Calu3 (cell line): ENCODE results near the gene DLGAP1. TPM values are rescaled to one million over a fixed set of nuclear protein-coding genes. Genes with fewer than 3 reads are reported as not detected.

Experiments
- BruUV-seq: library from RNA; stranded (reverse); fragments of 400-500 nt; replicated peaks from 2 replicates; lab custom pipeline; 2021; lab: Mats Ljungman, UMichigan
- CTCF ChIA-PET: fragments of 300-600 bp; sonication (Branson Sonifier 250); formaldehyde crosslinking; loops from one replicate; lab custom pipeline; 2022; ENCODE audit warnings: antibody characterized with exemption; lab: Charles Lee
- DNase-seq: peaks from one replicate; pipeline ENCODE4 v3.0.0; 2022
- H3K27ac Mint-ChIP-seq: one replicate; pipeline ENCODE4 v1.8.0; 2022; ENCODE audit warnings: mixed read lengths; ENCODE audit not compliant: unreplicated experiment
- H3K27me3 Mint-ChIP-seq: one replicate; pipeline ENCODE4 v1.8.0; 2022; ENCODE audit warnings: mixed read lengths; ENCODE audit not compliant: unreplicated experiment
- H3K36me3 Mint-ChIP-seq: one replicate; pipeline ENCODE4 v1.8.0; 2022; ENCODE audit warnings: mild to moderate bottlenecking, moderate library complexity, mixed read lengths; ENCODE audit not compliant: insufficient read depth, unreplicated experiment
- H3K4me1 Mint-ChIP-seq: one replicate; pipeline ENCODE4 v1.8.0; 2022; ENCODE audit warnings: mild to moderate bottlenecking, low read depth, mixed read lengths; ENCODE audit not compliant: unreplicated experiment
- H3K4me3 Mint-ChIP-seq: one replicate; pipeline ENCODE4 v1.8.0; 2022; ENCODE audit warnings: mild to moderate bottlenecking, low read depth, moderate library complexity, mixed read lengths; ENCODE audit not compliant: unreplicated experiment
- H3K9me3 Mint-ChIP-seq: one replicate; pipeline ENCODE4 v1.8.0; 2022; ENCODE audit warnings: low read depth, mixed read lengths; ENCODE audit not compliant: unreplicated experiment
- CTCF ChIP-seq: fragments of 200-600 bp; IDR thresholded peaks from one replicate; pipeline ENCODE4 v1.8.0; 2022; ENCODE audit warnings: antibody characterized with exemption; ENCODE audit not compliant: unreplicated experiment
- intact Hi-C: fragments of 100-400 bp; cut with micrococcal nuclease; formaldehyde crosslinking; loops from one replicate; pipeline ENCODE4 v1.10.0; 2022; ENCODE audit not compliant: unreplicated experiment
- total RNA-seq: library from RNA; stranded (reverse); gene quantifications from 2 replicates; pipeline ENCODE4 v1.2.3, GENCODE V29; 2022

The DLGAP1 gene
- total RNA-seq, 1 experiment from 2014 or later, result 9.0 TPM

- Mint-ChIP-seq H3K9me3 (no peaks in the 10 kb centered on the region), H3K36me3 (no peaks in the 10 kb centered on the region), H3K27me3 (no peaks in the 10 kb centered on the region), H3K27ac (no peak overlapping the region), H3K4me3 (no peak overlapping the region), H3K4me1 (peaks cover 25% of the 10 kb centered on the region)
- no peak for TF ChIP-seq CTCF
- intact Hi-C loops, result no loop called here
- CTCF ChIA-PET, result interaction anchor here (1.6 kb wide), 1 partner anchor 181 kb away, joined by 3 read pairs; no protein-coding TSS in a partner anchor
- BruUV-seq, result no TSS peak
- no peak for DNase-seq
Measured at GRCh38 chr18:3689091-3689490, 766.0 kb downstream of the DLGAP1 start.

- H3K4me1 Mint-ChIP-seq, result peaks cover 28% of the 10 kb centered on the region
- intact Hi-C loops, result no loop called here
- BruUV-seq, result no TSS peak
- DNase-seq, result peak; percentile 55
- no peak overlapping the region for H3K27ac Mint-ChIP-seq
- no peaks in the 10 kb centered on the region for H3K9me3 Mint-ChIP-seq
- CTCF ChIA-PET, result interaction anchor here (0.6 to 1.6 kb wide), 2 partner anchors 181 to 308 kb away, joined by 3 to 7 read pairs; no protein-coding TSS in a partner anchor
- TF ChIP-seq CTCF, result no peak
- H3K36me3 Mint-ChIP-seq, result no peaks in the 10 kb centered on the region
- no peak overlapping the region for H3K4me3 Mint-ChIP-seq
- no peaks in the 10 kb centered on the region for H3K27me3 Mint-ChIP-seq
Measured at GRCh38 chr18:3688690-3689089, 766.4 kb downstream of the DLGAP1 start.

GRCh38 chr18:3683483-3683882, 771.6 kb downstream of the DLGAP1 start:
- no peaks in the 10 kb centered on the region for H3K36me3 Mint-ChIP-seq
- H3K9me3 Mint-ChIP-seq, result peaks cover 3% of the 10 kb centered on the region
- BruUV-seq, result no TSS peak
- H3K4me1 Mint-ChIP-seq, result peaks cover 21% of the 10 kb centered on the region
- H3K27me3 Mint-ChIP-seq, result no peaks in the 10 kb centered on the region
- H3K4me3 Mint-ChIP-seq, result no peak overlapping the region
- no peak overlapping the region for H3K27ac Mint-ChIP-seq
- DNase-seq, result no peak
- no peak for TF ChIP-seq CTCF
- CTCF ChIA-PET, result interaction anchor here (0.7 kb wide), 2 partner anchors 141 to 303 kb away, joined by 4 to 6 read pairs; no protein-coding TSS in a partner anchor
- intact Hi-C loops, result no loop called here

- Mint-ChIP-seq H3K4me3 (no peak overlapping the region), H3K27me3 (no peaks in the 10 kb centered on the region), H3K36me3 (no peaks in the 10 kb centered on the region), H3K4me1 (peaks cover 19% of the 10 kb centered on the region), H3K27ac (no peak overlapping the region), H3K9me3 (peaks cover 3% of the 10 kb centered on the region)
- BruUV-seq, result no TSS peak
- DNase-seq, result no peak
- TF ChIP-seq CTCF, result no peak
- intact Hi-C loops, result no loop called here
- CTCF ChIA-PET, result no interaction called here
Measured at GRCh38 chr18:3682061-3682460, 773.0 kb downstream of the DLGAP1 start.
